Activated T-helper 9 cell treated with anti-CD3 and anti-CD28 coated beads, Interleukin-2, amount 50 U/mL, for 16 hours (primary cell): Measurements from ENCODE around the gene OTOG.

Experiments used
- DNase-seq: peaks from one replicate; pipeline ENCODE4 v3.0.0-alpha.2; 2020; ENCODE audit warnings: low read depth

The OTOG gene

GRCh38 chr11:17518366-17518765 lies 28.7 kb upstream of the OTOG start:
- DNase-seq, result no peak

GRCh38 chr11:17519061-17519885 lies 27.8 kb upstream of the OTOG start:
- no peak for DNase-seq

GRCh38 chr11:17521106-17521900 lies 25.8 kb upstream of the OTOG start:
- no peak for DNase-seq

- no peak for DNase-seq
These were observed 24.4 kb upstream of the OTOG start for GRCh38 chr11:17522655-17523054.

- no peak for DNase-seq
These were observed 22.8 kb upstream of the OTOG start for GRCh38 chr11:17524221-17524620.

- DNase-seq, result no peak
These were observed 21.5 kb upstream of the OTOG start for GRCh38 chr11:17525570-17525969.

- DNase-seq, result no peak
These were observed 20.7 kb upstream of the OTOG start for GRCh38 chr11:17526326-17526725.

- DNase-seq, result no peak
These were observed 20.0 kb upstream of the OTOG start for GRCh38 chr11:17526931-17527627.

GRCh38 chr11:17527628-17527995 lies 19.4 kb upstream of the OTOG start:
- no peak for DNase-seq

- no peak for DNase-seq
These were observed 18.8 kb upstream of the OTOG start for GRCh38 chr11:17528181-17528691.

- DNase-seq, result no peak
These were observed 17.9 kb upstream of the OTOG start for GRCh38 chr11:17528906-17529843.

GRCh38 chr11:17529844-17530185 lies 17.2 kb upstream of the OTOG start:
- no peak for DNase-seq

GRCh38 chr11:17531071-17531600 lies 15.9 kb upstream of the OTOG start:
- DNase-seq, result no peak

GRCh38 chr11:17531636-17532113 lies 15.4 kb upstream of the OTOG start:
- no peak for DNase-seq

GRCh38 chr11:17532784-17533183 lies 14.3 kb upstream of the OTOG start:
- DNase-seq, result no peak

- no peak for DNase-seq
These were observed 13.7 kb upstream of the OTOG start for GRCh38 chr11:17533341-17533740.

- DNase-seq, result no peak
These were observed 13.2 kb upstream of the OTOG start for GRCh38 chr11:17533778-17534415.

- no peak for DNase-seq
These were observed 11.6 kb upstream of the OTOG start for GRCh38 chr11:17535488-17535887.

- no peak for DNase-seq
These were observed 9.8 kb upstream of the OTOG start for GRCh38 chr11:17537261-17537660.

GRCh38 chr11:17538054-17538453 lies 9.0 kb upstream of the OTOG start:
- DNase-seq, result no peak

- no peak for DNase-seq
These were observed 8.3 kb upstream of the OTOG start for GRCh38 chr11:17538731-17539130.
